IMR-90 (cell line): ENCODE data around the gene ESR1.

Source experiments
- BHLHE40 ChIP-seq: fragments of 150-350 bp; IDR thresholded peaks from 2 replicates; pipeline ENCODE4 v1.6.1; 2016; ENCODE audit warnings: mild to moderate bottlenecking, low read depth, low read length
- CHD1 ChIP-seq: IDR thresholded peaks from 2 replicates; pipeline ENCODE4 v1.6.1; 2012; ENCODE audit warnings: low read depth, low read length, improper control_type of control experiment
- CTCF ChIP-seq: conservative IDR thresholded peaks from 2 replicates; pipeline ENCODE4 v1.5.1; 2012; ENCODE audit warnings: mild to moderate bottlenecking, low read depth, low read length, improper control_type of control experiment
- FOS ChIP-seq: fragments of 150-350 bp; IDR thresholded peaks from 2 replicates; pipeline ENCODE4 v1.6.1; 2016; ENCODE audit warnings: low read depth, low read length
- MAFK ChIP-seq: IDR thresholded peaks from 2 replicates; pipeline ENCODE4 v1.6.1; 2012; ENCODE audit warnings: low read depth, low read length, improper control_type of control experiment
- MAZ ChIP-seq: IDR thresholded peaks from 2 replicates; pipeline ENCODE4 v1.6.1; 2012; ENCODE audit warnings: low read depth, mild to moderate bottlenecking, low read length, improper control_type of control experiment, moderate library complexity, borderline replicate concordance
- MXI1 ChIP-seq: IDR thresholded peaks from 2 replicates; pipeline ENCODE4 v1.6.1; 2012; ENCODE audit warnings: low read depth, mild to moderate bottlenecking, low read length, moderate library complexity, borderline replicate concordance
- POLR2A ChIP-seq: IDR thresholded peaks from 2 replicates; pipeline ENCODE4 v1.6.1; 2012; ENCODE audit warnings: mild to moderate bottlenecking, low read depth, low read length
- RAD21 ChIP-seq: IDR thresholded peaks from 2 replicates; pipeline ENCODE4 v1.6.1; 2012; ENCODE audit warnings: low read length, improper control_type of control experiment
- RCOR1 ChIP-seq: IDR thresholded peaks from 2 replicates; pipeline ENCODE4 v1.6.1; 2012; ENCODE audit warnings: mild to moderate bottlenecking, low read length, improper control_type of control experiment; ENCODE audit not compliant: insufficient replicate concordance
- RFX5 ChIP-seq: IDR thresholded peaks from 2 replicates; pipeline ENCODE4 v1.8.0; 2012; ENCODE audit warnings: low read depth, mild to moderate bottlenecking, low read length, moderate library complexity
- SMC3 ChIP-seq: fragments of 150-350 bp; IDR thresholded peaks from 2 replicates; pipeline ENCODE4 v1.6.1; 2016; ENCODE audit warnings: low read depth, mild to moderate bottlenecking, antibody characterized with exemption, low read length, moderate library complexity
- USF2 ChIP-seq: fragments of 150-350 bp; IDR thresholded peaks from 2 replicates; pipeline ENCODE4 v1.6.1; 2017; ENCODE audit warnings: mild to moderate bottlenecking, antibody characterized with exemption, low read length, low read depth

- TF ChIP-seq CTCF (no peak), POLR2A (no peak), FOS (no peak), CHD1 (no peak), RAD21 (no peak), RFX5 (no peak), USF2 (no peak), MAZ (no peak), MXI1 (no peak), MAFK (no peak), RCOR1 (no peak), SMC3 (no peak), BHLHE40 (no peak)
Measured at GRCh38 chr6:151916075-151916474, 108.6 kb downstream of the ESR1 start.
